HG03039 (cell line): Measurements from ENCODE around the gene ASB6.
"Not testable (repeated sequence)": the region's sequence is repeated elsewhere in the genome, so short reads cannot be mapped to it uniquely, and the experiment has no call there.

Experiments used
- ATAC-seq: cut with Tn5 transposase; IDR thresholded peaks from one replicate; pipeline ENCODE4 v1.9.1; 2021; ENCODE audit warnings: mild to moderate bottlenecking, moderate library complexity; ENCODE audit not compliant: unreplicated experiment

The ASB6 gene

GRCh38 chr9:129667850-129668249, 25.9 kb upstream of the ASB6 start:
- no peak for ATAC-seq

DNA sequence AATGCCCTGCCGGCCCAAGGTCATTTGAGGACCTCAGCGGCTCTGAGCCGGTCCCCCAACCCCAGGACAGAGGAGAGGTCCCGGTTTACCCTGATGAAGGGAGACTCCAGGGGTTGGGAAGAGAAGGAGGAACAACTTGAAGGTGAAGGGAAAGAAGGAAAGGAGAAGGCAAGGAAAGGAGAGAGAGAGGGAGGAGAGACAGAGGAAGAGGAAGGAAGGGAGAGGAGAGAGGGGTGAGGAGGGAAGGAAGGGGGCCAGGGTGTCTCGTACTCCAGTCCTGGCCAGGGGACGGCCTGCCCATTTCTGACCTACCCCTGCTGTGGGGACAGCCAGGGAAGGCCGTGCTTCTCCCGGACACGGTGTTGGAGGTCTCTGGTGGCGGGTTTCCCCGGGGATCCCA, 25.4 kb upstream of the ASB6 start:
- no peak for ATAC-seq

GRCh38 chr9:129666575-129666974, 24.6 kb upstream of the ASB6 start:
- no peak for ATAC-seq

GRCh38 chr9:129665814-129666520, 24.0 kb upstream of the ASB6 start:
- ATAC-seq = no peak

DNA sequence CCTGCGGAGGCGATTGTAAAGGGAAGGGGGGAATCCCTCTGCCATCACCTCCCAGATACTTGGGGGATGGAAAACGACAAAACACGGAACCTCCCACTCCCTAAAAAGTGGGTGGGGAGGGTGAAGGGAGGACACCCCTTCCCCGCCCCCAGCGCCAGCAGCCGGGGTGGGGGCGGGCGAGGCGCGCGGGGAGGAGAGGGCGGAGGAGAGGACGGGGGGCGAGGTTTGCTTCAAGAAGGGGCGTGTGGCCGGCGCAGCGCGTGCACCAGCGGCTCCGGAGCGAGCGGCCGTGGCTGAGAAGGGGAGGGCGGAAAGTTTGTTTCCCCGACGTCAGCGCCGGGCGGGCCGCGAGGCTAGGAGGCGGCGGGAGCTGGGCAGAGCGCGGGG, 23.4 kb upstream of the ASB6 start, which contains the start of gene PRRX2:
Gene PRRX2 (plus strand): TSS at position 259 of the 387 bp plus-strand sequence. CDS start 221 bp downstream, outside the sequence.
- ATAC-seq = no peak

GRCh38 chr9:129664746-129665388, 22.9 kb upstream of the ASB6 start:
- no peak for ATAC-seq

DNA sequence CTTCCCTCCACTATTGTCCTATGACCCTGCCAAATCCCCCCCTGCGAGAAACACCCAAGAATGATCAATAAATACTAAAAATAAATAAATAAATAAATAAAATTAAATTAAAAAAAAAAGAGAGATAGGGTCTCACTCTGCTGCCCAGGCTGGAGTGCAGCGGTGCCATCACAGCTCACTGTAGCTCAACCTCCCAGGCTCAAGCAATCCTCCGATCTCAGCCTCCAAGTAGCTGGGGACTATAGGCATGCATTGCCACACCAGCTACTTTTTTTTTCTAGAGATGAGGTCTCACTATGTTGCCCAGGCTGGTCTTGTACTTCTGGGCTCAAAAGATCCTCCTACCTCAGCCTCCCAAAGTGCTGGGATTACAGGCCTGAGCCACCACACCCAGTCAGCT, 20.3 kb upstream of the ASB6 start:
- ATAC-seq = not testable (repeated sequence)

GRCh38 chr9:129661029-129661428, 19.1 kb upstream of the ASB6 start:
- no peak for ATAC-seq

GRCh38 chr9:129656795-129657390, 14.9 kb upstream of the ASB6 start:
- no peak for ATAC-seq

GRCh38 chr9:129655696-129656095, 13.7 kb upstream of the ASB6 start:
- no peak for ATAC-seq

DNA sequence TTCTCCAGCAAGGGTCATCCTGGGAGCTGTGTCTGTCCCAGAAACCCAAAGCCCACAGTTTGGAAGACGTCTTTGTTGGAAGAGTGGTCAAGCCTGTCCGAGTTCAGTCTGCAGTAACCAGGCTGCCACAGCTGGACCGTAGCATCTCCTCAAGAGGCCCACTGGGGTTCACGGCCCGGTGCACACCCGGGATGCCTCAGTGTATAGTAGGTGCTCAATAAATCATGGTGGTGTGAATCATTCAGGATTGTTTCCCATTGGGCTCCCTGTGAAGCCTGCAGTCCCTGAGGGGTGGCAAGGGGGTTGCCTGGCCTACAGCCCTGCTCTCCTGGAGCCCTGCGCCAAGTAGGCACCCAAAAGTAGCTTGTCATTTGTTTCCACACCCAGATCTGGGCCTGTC, 13.2 kb upstream of the ASB6 start:
- no peak for ATAC-seq

DNA sequence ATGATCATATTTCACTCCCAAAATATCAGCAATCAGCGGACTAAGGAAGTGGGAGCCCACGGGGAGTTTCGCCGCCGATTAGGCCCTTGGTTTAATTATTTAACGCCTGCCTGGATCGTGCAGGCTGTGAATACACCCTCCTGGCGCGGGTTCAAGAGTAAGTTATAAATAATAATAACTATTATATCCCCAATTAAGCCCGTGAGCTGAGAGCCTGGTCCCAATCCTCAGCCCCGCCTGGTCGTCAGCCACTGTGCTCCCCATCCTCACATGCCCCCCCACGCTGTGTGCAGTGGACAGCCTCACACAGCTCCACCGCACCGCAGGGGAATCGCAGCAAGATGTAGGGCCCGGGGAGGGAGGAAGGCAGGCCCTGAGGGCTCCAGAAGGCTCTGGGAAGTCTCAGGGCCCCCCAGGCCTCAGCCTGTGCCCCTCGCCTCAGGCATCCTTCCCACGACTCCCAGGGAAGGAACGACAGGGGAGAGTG, 12.6 kb upstream of the ASB6 start:
- no peak for ATAC-seq

GRCh38 chr9:129653823-129654553, 12.0 kb upstream of the ASB6 start:
- ATAC-seq = no peak

DNA sequence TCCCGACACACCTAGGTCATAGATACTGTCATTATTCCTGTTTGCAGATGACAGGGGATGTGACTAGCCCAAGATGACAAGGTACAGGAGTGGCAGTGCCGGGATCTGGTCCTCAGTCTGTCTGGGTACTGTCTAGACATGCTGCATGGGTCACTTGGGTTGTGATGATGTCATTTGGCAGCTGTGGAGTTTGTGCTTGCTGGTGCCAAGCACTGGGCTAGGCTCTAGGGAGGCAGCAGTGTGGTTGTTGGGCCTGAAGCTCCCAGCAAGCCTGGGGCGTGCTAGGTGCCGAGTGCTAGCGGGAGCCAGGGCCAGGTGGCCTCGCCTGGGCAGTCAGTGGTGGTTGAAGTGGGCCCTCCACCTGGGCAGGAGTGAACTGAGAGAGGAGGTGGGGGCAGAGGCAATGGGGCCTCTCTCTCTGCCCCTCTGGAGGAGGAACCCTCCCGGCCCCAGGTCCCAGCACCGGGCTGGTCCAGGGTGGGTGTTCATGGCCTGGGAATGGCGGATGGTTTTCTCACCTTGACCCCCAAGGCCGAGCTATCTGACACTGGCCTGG, 8.8 kb upstream of the ASB6 start:
- no peak for ATAC-seq

- no peak for ATAC-seq
Measured at GRCh38 chr9:129649726-129650679, 8.1 kb upstream of the ASB6 start.

DNA sequence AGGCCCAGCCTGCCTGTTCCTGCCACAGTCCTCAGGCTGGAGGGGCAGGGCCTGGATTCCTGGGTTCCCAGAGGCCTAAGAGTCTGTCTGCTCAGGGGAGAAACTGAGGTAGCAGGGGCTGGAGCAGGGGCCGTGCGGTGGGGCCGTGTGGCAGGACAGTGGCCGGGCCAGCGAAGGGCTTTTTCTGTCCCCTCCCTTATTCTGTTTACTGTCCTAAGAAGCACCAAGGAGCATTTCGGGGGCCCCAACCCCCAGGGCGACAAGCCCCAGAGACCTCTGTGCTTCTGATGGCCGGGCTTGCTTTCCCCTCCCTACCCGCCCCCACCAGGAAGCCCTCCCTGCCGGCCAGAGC, 6.8 kb upstream of the ASB6 start:
- no peak for ATAC-seq

DNA sequence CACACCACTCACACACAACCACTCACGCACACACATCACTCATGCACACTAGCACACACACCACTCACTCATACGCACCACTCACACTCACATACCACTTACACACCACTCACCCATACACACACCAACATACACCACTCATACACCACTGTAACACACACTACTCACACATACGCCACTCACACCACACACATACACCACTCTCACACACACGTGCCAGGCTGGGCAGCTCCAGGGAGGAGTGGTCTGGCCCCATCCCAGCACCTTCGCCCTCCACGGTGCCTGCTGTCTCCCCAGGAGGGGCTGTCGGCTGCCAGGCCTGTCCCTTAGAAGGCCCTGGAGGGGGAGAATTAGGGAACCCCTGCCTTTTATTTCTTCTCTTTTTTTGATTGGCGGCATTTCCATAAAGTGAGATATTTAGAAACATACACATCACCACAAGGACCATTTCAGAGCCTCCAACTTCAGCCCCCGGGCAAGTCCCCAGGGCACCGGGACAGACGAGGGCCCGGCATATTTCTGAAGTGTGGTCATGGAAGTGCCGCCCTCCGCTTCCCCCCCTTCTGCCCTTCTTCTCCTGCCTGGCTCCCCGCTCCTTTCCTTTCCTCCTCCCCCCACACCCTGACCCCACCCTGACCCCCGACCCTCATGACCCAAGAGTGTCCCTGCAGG, 6.3 kb upstream of the ASB6 start:
- no peak for ATAC-seq

GRCh38 chr9:129647635-129648034, 5.7 kb upstream of the ASB6 start:
- no peak for ATAC-seq

GRCh38 chr9:129646654-129647053, 4.7 kb upstream of the ASB6 start:
- no peak for ATAC-seq

DNA sequence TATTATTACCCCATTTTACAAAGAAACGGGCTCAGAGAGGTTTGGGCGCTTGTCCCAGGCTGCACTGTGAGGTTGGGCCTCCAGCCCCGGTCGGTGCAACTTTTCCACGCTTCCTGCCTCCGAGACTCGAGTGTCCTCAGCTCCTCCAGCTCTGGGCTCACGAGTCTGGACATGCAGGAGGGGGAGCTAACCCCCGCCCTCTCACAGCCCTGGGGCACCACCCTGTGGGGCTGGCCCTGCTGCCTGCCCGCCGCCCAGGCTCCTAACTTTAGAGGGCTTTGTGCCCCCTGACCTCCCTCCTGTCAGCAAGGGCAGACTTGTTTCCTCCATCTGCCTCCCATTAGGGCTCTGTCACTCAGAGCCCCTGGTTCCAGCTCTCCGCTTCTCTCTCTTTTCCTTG, 4.3 kb upstream of the ASB6 start:
- ATAC-seq = no peak
